Nephron progenitor cell (in vitro differentiated cells): ENCODE data around the gene TENT5C.

Experiments
- DNase-seq: peaks from one replicate; pipeline ENCODE4 v3.0.0; 2021
- H3K27ac Mint-ChIP-seq: 2 replicates; pipeline ENCODE4 v1.8.0; 2021; ENCODE audit warnings: mild to moderate bottlenecking, moderate library complexity, mixed read lengths
- H3K27me3 Mint-ChIP-seq: 2 replicates; pipeline ENCODE4 v1.8.0; 2021; ENCODE audit warnings: mild to moderate bottlenecking, low read depth, mixed read lengths; ENCODE audit not compliant: poor library complexity
- H3K36me3 Mint-ChIP-seq: 2 replicates; pipeline ENCODE4 v1.8.0; 2021; ENCODE audit warnings: low read depth, mixed read lengths
- H3K4me1 Mint-ChIP-seq: 2 replicates; pipeline ENCODE4 v1.8.0; 2021; ENCODE audit warnings: mixed read lengths
- H3K4me3 Mint-ChIP-seq: 2 replicates; pipeline ENCODE4 v1.8.0; 2021; ENCODE audit warnings: mild to moderate bottlenecking, moderate library complexity, mixed read lengths
- H3K9me3 Mint-ChIP-seq: 2 replicates; pipeline ENCODE4 v1.8.0; 2021; ENCODE audit warnings: mild to moderate bottlenecking, moderate library complexity, mixed read lengths
- TF ChIP-seq, protein P1 (sequence below): fragments of 200-600 bp; sonication (generic); IDR thresholded peaks from 2 replicates; pipeline ENCODE4 v1.5.0; 2021; ENCODE audit warnings: antibody characterized with exemption

The TENT5C gene

DNA sequence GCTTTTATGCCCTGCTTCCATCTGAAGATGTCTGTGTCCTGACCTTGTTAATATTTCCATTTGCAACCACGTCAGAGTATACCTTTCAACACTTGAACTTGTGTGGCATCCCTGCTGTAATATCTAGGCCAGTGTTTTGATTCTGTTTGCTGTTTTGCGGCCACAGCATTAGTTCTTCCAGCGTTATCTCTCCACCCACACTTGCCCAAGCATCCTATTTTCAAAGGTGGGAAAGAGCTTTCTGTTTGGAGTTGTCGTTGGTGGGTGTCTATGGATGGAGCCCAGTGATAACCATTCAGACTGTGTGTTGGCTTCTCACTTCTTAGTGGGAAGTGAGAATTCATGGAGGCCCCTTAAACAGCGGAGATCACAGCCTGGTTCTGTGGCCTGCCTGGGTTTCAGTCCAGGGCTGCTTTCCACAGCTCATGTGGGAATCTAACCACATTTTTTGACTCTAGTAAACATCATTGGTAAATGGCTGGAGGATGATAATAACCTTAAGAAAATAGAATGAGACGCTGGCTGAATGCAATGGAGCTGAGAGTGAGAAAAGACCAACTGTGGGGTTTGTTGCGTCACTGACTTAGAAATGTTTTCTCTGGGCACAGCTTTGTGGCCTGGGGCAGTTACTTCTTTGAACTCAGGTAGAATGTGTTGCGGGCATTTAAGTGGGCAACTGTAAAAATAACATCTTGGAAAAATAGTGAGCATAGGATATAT lies 7.6 kb downstream of the TENT5C start:
- TF ChIP-seq, protein P1, sequence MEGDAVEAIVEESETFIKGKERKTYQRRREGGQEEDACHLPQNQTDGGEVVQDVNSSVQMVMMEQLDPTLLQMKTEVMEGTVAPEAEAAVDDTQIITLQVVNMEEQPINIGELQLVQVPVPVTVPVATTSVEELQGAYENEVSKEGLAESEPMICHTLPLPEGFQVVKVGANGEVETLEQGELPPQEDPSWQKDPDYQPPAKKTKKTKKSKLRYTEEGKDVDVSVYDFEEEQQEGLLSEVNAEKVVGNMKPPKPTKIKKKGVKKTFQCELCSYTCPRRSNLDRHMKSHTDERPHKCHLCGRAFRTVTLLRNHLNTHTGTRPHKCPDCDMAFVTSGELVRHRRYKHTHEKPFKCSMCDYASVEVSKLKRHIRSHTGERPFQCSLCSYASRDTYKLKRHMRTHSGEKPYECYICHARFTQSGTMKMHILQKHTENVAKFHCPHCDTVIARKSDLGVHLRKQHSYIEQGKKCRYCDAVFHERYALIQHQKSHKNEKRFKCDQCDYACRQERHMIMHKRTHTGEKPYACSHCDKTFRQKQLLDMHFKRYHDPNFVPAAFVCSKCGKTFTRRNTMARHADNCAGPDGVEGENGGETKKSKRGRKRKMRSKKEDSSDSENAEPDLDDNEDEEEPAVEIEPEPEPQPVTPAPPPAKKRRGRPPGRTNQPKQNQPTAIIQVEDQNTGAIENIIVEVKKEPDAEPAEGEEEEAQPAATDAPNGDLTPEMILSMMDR = no peak
- H3K36me3 Mint-ChIP-seq = no peaks in the 10 kb centered on the region
- peaks cover 26% of the 10 kb centered on the region for H3K27me3 Mint-ChIP-seq
- H3K9me3 Mint-ChIP-seq = no peaks in the 10 kb centered on the region
- peaks cover 29% of the 10 kb centered on the region for H3K4me1 Mint-ChIP-seq
- no peak overlapping the region for H3K4me3 Mint-ChIP-seq
- DNase-seq = no peak
- no peak overlapping the region for H3K27ac Mint-ChIP-seq

DNA sequence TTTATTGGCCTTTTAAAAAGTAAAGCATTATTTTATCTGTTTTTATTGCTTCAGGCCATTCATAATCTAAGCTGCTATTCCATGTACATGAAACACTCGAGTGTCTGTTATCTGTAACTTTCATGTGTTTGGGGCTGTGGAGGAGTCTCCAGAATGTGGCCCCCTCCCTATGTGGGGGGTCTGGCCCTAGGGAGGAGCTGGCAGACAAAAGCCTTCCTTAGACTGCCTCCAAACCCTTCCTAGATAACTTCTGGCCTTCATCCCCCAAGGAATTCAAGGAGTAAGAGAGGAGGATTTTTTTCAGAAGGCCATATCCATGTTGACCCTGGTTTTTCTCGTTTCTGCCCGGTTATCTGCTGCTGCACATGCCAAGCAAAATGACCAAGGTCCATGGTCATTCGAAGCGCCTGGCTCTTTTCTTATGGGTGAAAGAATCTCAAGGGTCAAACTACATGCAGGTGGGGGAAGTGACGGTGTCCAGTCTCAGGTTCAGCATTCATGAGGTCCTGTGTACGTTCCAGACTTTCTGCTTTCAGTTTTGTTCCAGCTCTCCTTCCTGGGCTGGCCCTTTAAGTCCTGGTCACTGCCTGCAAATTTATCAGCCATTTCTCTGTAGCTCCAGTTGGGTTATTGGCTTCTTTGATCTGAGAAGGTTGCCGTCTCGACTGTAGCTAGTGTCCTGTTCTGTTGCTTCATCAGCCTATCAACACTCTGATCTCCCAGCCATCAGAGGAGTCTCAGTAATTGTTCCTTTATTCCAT lies 8.3 kb downstream of the TENT5C start:
- no peaks in the 10 kb centered on the region for H3K9me3 Mint-ChIP-seq
- no peak for DNase-seq
- H3K4me1 Mint-ChIP-seq = peaks cover 28% of the 10 kb centered on the region
- H3K27me3 Mint-ChIP-seq = peaks cover 21% of the 10 kb centered on the region
- H3K4me3 Mint-ChIP-seq = no peak overlapping the region
- H3K36me3 Mint-ChIP-seq = no peaks in the 10 kb centered on the region
- TF ChIP-seq, protein P1 = no peak
- H3K27ac Mint-ChIP-seq = no peak overlapping the region

DNA sequence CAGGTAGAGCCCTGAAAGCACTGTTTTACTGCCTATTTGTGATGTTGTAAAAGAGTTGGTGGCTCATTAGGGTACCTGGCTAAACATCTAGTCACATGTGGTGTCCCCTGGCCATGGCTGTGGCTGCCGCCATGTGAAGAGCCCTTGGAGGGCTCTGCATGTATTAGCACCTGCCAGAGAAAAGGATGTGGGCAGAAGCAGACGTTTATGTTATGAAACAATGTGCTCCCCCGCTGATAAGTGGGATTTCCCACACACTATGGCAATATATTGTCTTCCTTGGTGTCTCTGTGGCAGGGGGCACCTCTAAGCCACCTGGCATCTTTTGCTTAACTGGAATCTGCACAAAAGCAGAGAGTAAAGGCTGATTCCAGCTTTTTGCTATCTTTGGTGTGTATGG lies 9.6 kb downstream of the TENT5C start:
- Mint-ChIP-seq H3K27ac (no peak overlapping the region), H3K4me3 (no peak overlapping the region), H3K27me3 (peaks cover 14% of the 10 kb centered on the region), H3K9me3 (no peaks in the 10 kb centered on the region), H3K36me3 (no peaks in the 10 kb centered on the region), H3K4me1 (peaks cover 16% of the 10 kb centered on the region)
- DNase-seq = no peak
- TF ChIP-seq, protein P1 = no peak

DNA sequence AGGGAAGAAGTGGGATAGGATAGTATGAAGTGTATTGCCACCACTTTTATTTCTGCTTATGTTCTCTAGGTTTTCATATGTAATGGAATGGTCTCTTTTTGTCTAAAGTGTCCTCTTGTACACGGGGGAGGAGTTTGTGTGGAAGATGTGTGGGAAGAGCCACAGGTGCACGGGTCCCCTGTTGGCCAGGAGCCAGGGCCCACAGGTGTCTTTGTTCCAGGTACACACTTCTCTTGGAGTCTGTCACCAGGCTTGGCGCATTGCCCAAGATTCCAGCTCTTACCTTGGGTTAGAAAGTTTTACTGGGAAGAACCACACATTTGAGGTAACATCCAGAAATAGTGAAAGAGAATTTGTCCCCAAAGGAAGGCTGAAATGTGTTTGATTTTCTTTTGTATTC lies 10.5 kb downstream of the TENT5C start:
- TF ChIP-seq, protein P1 = no peak
- peaks cover 12% of the 10 kb centered on the region for H3K27me3 Mint-ChIP-seq
- no peak for DNase-seq
- peaks cover 16% of the 10 kb centered on the region for H3K4me1 Mint-ChIP-seq
- no peaks in the 10 kb centered on the region for H3K36me3 Mint-ChIP-seq
- no peaks in the 10 kb centered on the region for H3K9me3 Mint-ChIP-seq
- H3K4me3 Mint-ChIP-seq = no peak overlapping the region
- H3K27ac Mint-ChIP-seq = no peak overlapping the region

DNA sequence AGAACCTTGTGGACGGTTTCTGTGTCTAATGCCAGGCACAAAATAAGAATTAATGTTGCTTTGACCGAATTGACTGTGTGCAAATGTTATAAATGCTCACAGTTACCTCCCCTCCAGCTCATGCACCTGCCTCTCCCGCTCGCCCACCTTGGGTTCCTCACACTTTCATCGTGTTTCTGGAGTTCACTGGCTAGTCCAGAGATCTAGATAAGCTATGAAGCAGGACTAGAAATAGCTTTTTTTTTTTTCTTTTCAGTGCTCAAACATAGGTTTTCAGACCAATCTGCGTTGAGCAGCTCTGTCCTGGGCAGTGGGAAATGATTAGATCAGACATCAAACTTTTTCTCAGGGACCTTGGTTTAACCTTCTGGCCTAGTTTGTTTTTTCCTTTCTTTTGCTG lies 11.1 kb downstream of the TENT5C start:
- peaks cover 9% of the 10 kb centered on the region for H3K27me3 Mint-ChIP-seq
- TF ChIP-seq, protein P1 = no peak
- H3K27ac Mint-ChIP-seq = no peak overlapping the region
- DNase-seq = no peak
- no peaks in the 10 kb centered on the region for H3K36me3 Mint-ChIP-seq
- H3K4me1 Mint-ChIP-seq = peaks cover 16% of the 10 kb centered on the region
- H3K9me3 Mint-ChIP-seq = no peaks in the 10 kb centered on the region
- no peak overlapping the region for H3K4me3 Mint-ChIP-seq
